ENCODE measurements around the gene LMF1. TPM values are rescaled to one million over a fixed set of nuclear protein-coding genes. Genes with fewer than 3 reads are reported as not detected.

Gene LMF1
- total RNA-seq, 3 donors from 2014 or later, result 14.1 to 26.4 (median 21.4) TPM

DNA sequence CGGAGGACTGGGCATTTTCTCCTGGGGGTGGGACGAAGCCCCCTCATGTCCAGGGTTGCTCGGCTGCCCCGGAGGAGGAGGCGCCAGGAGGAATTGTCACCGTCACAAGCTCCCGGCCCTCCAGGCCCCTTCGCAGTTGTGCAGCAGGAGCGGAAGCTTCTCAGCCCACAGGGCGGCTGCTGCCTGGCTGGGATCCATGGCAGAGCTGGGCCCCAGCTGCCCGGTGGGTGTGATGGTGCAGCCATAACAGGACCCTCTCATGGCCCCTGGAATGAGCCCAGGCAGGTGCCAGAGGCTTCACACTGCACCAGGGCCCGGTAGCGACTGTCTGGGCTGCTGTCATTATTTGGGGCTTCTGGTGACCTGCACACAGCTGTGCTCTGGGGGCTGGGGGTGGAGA is 115.3 kb downstream of the LMF1 start:
- Histone ChIP-seq H3K36me3 (no peaks in the 10 kb centered on the region), H3K27me3 (no peaks in the 10 kb centered on the region), H3K9me3 (no peaks in the 10 kb centered on the region), H3K27ac (no peak overlapping the region), H3K4me3 (no peak overlapping the region), H3K4me1 (no peaks in the 10 kb centered on the region)
- TF ChIP-seq POLR2AphosphoS5 (IDR thresholded peaks at IDR 0.05) (no peak), POLR2A (IDR thresholded peaks at IDR 0.05) (no peak)
- TF ChIP-seq, protein P1, sequence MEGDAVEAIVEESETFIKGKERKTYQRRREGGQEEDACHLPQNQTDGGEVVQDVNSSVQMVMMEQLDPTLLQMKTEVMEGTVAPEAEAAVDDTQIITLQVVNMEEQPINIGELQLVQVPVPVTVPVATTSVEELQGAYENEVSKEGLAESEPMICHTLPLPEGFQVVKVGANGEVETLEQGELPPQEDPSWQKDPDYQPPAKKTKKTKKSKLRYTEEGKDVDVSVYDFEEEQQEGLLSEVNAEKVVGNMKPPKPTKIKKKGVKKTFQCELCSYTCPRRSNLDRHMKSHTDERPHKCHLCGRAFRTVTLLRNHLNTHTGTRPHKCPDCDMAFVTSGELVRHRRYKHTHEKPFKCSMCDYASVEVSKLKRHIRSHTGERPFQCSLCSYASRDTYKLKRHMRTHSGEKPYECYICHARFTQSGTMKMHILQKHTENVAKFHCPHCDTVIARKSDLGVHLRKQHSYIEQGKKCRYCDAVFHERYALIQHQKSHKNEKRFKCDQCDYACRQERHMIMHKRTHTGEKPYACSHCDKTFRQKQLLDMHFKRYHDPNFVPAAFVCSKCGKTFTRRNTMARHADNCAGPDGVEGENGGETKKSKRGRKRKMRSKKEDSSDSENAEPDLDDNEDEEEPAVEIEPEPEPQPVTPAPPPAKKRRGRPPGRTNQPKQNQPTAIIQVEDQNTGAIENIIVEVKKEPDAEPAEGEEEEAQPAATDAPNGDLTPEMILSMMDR (IDR thresholded peaks at IDR 0.05), result no peak
- intact Hi-C loops (cut with DNase I; ENCODE audit: low total_unique reads), result no loop called here
- DNase-seq (ENCODE audit: low spot score in 2 of 2), result no peak

- DNase-seq (ENCODE audit: low spot score in 2 of 2), result no peak
- Histone ChIP-seq H3K27ac (no peak overlapping the region), H3K36me3 (no peaks in the 10 kb centered on the region), H3K27me3 (no peaks in the 10 kb centered on the region), H3K9me3 (no peaks in the 10 kb centered on the region), H3K4me3 (no peak overlapping the region), H3K4me1 (no peaks in the 10 kb centered on the region)
- intact Hi-C loops (cut with DNase I; ENCODE audit: low total_unique reads), result no loop called here
- TF ChIP-seq, protein P1 (IDR thresholded peaks at IDR 0.05), result no peak
- TF ChIP-seq POLR2A (IDR thresholded peaks at IDR 0.05), result no peak
- no peak for TF ChIP-seq POLR2AphosphoS5 (IDR thresholded peaks at IDR 0.05)
Measured at GRCh38 chr16:854808-855410, 115.9 kb downstream of the LMF1 start.

DNA sequence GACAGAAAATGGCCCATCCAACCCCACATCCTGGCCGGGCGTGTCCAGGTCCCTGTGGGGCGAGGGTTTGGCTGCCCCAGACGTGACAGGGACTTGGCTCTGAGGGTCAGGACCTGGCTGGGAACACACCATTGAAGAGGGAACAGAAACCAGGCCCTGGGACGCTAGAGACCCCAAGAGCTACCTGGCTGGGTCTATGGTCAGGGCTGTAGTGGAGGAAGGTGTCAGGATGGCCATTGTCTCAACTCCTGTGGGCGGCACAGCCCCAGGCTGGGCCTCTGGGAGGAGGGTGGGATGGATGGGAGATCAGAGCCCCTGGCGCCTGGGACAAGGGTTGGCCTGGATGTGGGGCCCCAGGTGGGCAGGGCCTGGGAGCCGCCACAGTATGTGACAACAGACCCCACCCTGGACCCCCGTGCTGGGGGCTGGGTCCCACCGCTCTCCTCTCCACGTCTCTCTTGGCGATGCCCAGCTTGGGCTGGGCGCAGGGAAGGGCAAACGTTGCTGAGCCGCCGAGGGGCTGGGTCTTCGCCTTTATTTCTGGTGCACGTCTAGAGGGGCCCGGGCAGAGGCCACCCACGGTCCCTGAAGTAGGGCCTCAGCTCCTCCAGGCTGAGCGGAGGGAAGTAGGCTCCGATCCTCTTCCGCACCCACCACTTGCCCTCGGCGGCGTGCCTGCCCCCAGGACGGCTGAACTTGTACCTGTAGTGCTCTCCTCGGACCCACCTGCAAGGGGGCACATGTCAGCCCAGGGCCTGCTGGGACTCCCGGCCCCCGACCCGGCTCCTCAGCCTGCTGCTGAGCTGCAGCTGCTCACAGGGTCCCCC is 116.6 kb downstream of the LMF1 start:
- no peaks in the 10 kb centered on the region for H3K9me3 ChIP-seq
- H3K27me3 ChIP-seq, result no peaks in the 10 kb centered on the region
- intact Hi-C loops (cut with DNase I; ENCODE audit: low total_unique reads), result no loop called here
- no peak for DNase-seq (ENCODE audit: low spot score in 2 of 2)
- H3K4me1 ChIP-seq, result no peaks in the 10 kb centered on the region
- no peaks in the 10 kb centered on the region for H3K36me3 ChIP-seq
- TF ChIP-seq, protein P1 (IDR thresholded peaks at IDR 0.05), result no peak
- TF ChIP-seq POLR2AphosphoS5 (IDR thresholded peaks at IDR 0.05) (no peak), POLR2A (IDR thresholded peaks at IDR 0.05) (no peak)
- no peak overlapping the region for H3K27ac ChIP-seq
- no peak overlapping the region for H3K4me3 ChIP-seq

DNA sequence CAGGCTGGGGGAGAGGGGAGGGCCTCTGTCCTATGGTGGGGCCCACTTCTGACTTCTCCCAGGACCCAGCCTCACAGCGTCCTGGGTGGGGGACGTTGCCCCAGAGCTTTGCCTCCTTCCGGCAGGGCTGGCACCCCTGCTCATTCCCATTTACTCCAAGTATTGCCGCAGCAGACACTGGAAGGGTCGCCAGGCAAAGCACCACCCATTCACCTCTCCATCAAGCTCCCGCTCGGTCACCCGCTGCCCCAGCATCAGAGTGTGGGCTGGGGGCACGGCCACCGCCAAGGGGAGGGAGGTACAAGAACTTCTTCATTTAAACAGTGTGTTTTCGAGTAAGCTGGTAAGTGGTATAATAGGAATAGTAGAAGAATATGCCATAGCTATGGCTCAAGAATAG is 117.5 kb downstream of the LMF1 start:
- Histone ChIP-seq H3K27me3 (no peaks in the 10 kb centered on the region), H3K9me3 (no peaks in the 10 kb centered on the region), H3K4me1 (no peaks in the 10 kb centered on the region), H3K36me3 (no peaks in the 10 kb centered on the region), H3K27ac (no peak overlapping the region), H3K4me3 (no peak overlapping the region)
- TF ChIP-seq POLR2A (IDR thresholded peaks at IDR 0.05) (no peak), POLR2AphosphoS5 (IDR thresholded peaks at IDR 0.05) (no peak)
- TF ChIP-seq, protein P1 (IDR thresholded peaks at IDR 0.05), result no peak
- intact Hi-C loops (cut with DNase I; ENCODE audit: low total_unique reads), result no loop called here
- no peak for DNase-seq (ENCODE audit: low spot score in 2 of 2)

DNA sequence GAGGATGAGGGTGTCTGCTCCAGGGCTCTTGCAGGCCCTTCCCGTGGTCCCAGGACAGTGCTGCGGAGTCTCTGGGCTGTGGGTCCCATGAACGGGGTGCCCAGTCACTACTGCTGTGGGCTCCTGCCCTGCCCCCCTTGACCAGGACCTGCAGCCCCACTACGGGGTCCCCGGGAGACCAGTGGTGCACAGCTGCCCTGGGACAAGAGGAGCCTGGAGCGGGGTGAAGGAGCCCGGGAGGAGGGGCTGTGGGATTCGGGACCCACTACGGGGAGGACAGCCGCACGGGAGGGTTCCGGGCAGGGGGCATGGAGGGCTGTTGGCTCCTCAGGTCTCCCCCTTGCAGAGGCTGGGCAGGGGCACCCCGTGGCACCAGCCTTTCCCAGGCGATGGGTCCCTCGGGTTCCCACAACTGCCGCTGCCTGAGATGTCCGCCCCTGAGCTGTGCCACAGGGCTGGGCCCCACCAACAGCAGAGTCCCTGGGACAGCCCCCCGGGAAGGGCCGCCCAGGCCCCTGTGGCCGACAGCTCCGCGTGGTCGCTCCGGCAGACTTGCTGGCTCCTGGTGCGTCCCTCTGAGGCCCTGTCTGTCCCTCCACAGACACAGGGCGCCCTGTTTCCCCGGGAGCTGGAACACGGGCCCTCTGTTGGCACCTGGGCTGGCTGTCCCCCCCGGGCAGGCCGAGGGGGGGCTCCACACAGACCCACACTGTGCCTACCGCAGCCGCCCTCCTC is 118.2 kb downstream of the LMF1 start:
- DNase-seq (ENCODE audit: low spot score in 2 of 2), result no peak
- TF ChIP-seq POLR2AphosphoS5 (IDR thresholded peaks at IDR 0.05), result no peak

More for the DNA sequence above, 118.2 kb downstream of the LMF1 start:
- H3K4me1 ChIP-seq, result no peaks in the 10 kb centered on the region
- no peak overlapping the region for H3K4me3 ChIP-seq
- no peaks in the 10 kb centered on the region for H3K36me3 ChIP-seq
- no peak overlapping the region for H3K27ac ChIP-seq
- no peaks in the 10 kb centered on the region for H3K27me3 ChIP-seq
- intact Hi-C loops (cut with DNase I; ENCODE audit: low total_unique reads), result no loop called here
- no peaks in the 10 kb centered on the region for H3K9me3 ChIP-seq
